HepG2 (cell line): ENCODE results near the gene PRSS8. TPM values are rescaled to one million over a fixed set of nuclear protein-coding genes. Genes with fewer than 3 reads are reported as not detected.

Source experiments
- ATAC-seq: fragments of 200-7000 bp; cut with Tn5 transposase; 3 replicates; pipeline ENCODE4 v1.9.1; 2020; ENCODE audit warnings: mild to moderate bottlenecking, moderate library complexity
- BruUV-seq: library from RNA; stranded (reverse); fragments of 400-500 nt; replicated peaks from 2 replicates; lab custom pipeline; 2021; lab: Mats Ljungman, UMichigan
- CTCF ChIA-PET: fragments of 300-600 bp; formaldehyde crosslinking; extraction: SDS; loops from one replicate; lab custom pipeline; 2021; ENCODE audit warnings: low total read pairs, inconsistent platforms, low intra/inter-chr PET ratio; lab: Yijun Ruan, JAX
- POLR2A ChIA-PET: fragments of 350-600 bp; sonication (Branson Sonifier 250); formaldehyde crosslinking; loops from one replicate; lab custom pipeline; 2020; ENCODE audit warnings: antibody characterized with exemption, inconsistent platforms; lab: Yijun Ruan, JAX
- DNase-seq: peaks from one replicate; pipeline ENCODE4 v3.0.0-alpha.2; 2015; ENCODE audit warnings: low spot score
- FAIRE-seq: peaks from 3 replicates; lab custom pipeline; 2011; peaks lifted over from hg19 to GRCh38; lab: Jason Lieb, UNC
- H2AFZ ChIP-seq: one replicate; pipeline ENCODE4 v1.6.1; 2011; ENCODE audit warnings: low read length, inconsistent platforms
- H3K27ac ChIP-seq: fragments of 300-600 bp; 3 replicates; pipeline ENCODE4 v1.8.0; 2011; ENCODE audit warnings: mixed run types, mild to moderate bottlenecking, mixed read lengths, low read length, inconsistent platforms; ENCODE audit not compliant: insufficient read depth; ENCODE audit errors: extremely low read length
- H3K27me3 ChIP-seq, 2 experiments: fragments of 200-600 bp in 1 of 2; 2 replicates in 1 of 2; 3 replicates in 1 of 2; pipeline versions ENCODE4 v1.6.0 to v1.8.0; 2011; ENCODE audit warnings: low read length in 2 of 2, mild to moderate bottlenecking in 2 of 2, moderate library complexity in 2 of 2, inconsistent platforms in 1 of 2; ENCODE audit not compliant: insufficient read depth in 2 of 2, control insufficient read depth in 1 of 2
- H3K36me3 ChIP-seq, 2 experiments: fragments of 200-600 bp in 1 of 2; replicated peaks in 1 of 2; 2 replicates in 1 of 2; 3 replicates in 1 of 2; pipeline versions ENCODE4 v1.5.1 to v1.8.0; 2011; ENCODE audit warnings: low read length in 2 of 2, inconsistent platforms in 1 of 2; ENCODE audit not compliant: insufficient read depth in 2 of 2, control insufficient read depth in 1 of 2
- H3K4me1 ChIP-seq: 2 replicates; pipeline ENCODE4 v1.5.1; 2012; ENCODE audit warnings: low read length, inconsistent platforms; ENCODE audit not compliant: insufficient read depth
- H3K4me2 ChIP-seq: 2 replicates; pipeline ENCODE4 v1.6.0; 2011; ENCODE audit warnings: low read depth, low read length, inconsistent platforms
- H3K4me3 ChIP-seq, 3 experiments: fragments of 200-600 bp in 1 of 3; sonication (generic), shearing (Covaris generic) in 1 of 3; replicated peaks in 1 of 3; 2 replicates each; pipeline ENCODE4 v1.5.1; 2011 to 2016; ENCODE audit warnings: low read length in 3 of 3, inconsistent platforms in 2 of 3, low read depth in 2 of 3, mild to moderate bottlenecking in 2 of 3, control low read depth in 1 of 3, mixed read lengths in 1 of 3; ENCODE audit not compliant: insufficient read depth in 1 of 3
- H3K79me2 ChIP-seq: one replicate; pipeline ENCODE4 v1.6.1; 2011; ENCODE audit warnings: low read length, inconsistent platforms; ENCODE audit not compliant: insufficient read depth
- H3K9ac ChIP-seq: 2 replicates; pipeline ENCODE4 v1.6.0; 2011; ENCODE audit warnings: mild to moderate bottlenecking, low read depth, low read length, inconsistent platforms; ENCODE audit not compliant: insufficient read depth
- H3K9me3 ChIP-seq: 2 replicates; pipeline ENCODE4 v1.5.1; 2012; ENCODE audit warnings: mild to moderate bottlenecking, low read length
- H4K20me1 ChIP-seq: 2 replicates; pipeline ENCODE4 v1.6.0; 2011; ENCODE audit warnings: inconsistent platforms, mild to moderate bottlenecking, low read length, moderate library complexity; ENCODE audit not compliant: insufficient read depth
- CENPX ChIP-seq: sonication (generic); formaldehyde crosslinking; IDR thresholded peaks from 2 replicates; pipeline ENCODE4 v1.9.0; 2021; ENCODE audit warnings: mild to moderate bottlenecking, missing genetic modification reagents, moderate library complexity
- GLI4 ChIP-seq: sonication (generic); formaldehyde crosslinking; IDR thresholded peaks from 2 replicates; pipeline ENCODE4 v1.5.1; 2020; ENCODE audit warnings: missing genetic modification reagents, mild to moderate bottlenecking, moderate library complexity, borderline replicate concordance
- JUN ChIP-seq: sonication (generic); formaldehyde crosslinking; IDR thresholded peaks from 2 replicates; pipeline ENCODE4 v1.4.0; 2020; ENCODE audit warnings: mild to moderate bottlenecking, missing genetic modification reagents
- PITX1 ChIP-seq: sonication (generic); formaldehyde crosslinking; IDR thresholded peaks from 2 replicates; pipeline ENCODE4 v1.5.1; 2020; ENCODE audit warnings: mild to moderate bottlenecking, missing genetic modification reagents
- SKIL ChIP-seq: sonication (generic); formaldehyde crosslinking; IDR thresholded peaks from 2 replicates; pipeline ENCODE4 v1.8.0; 2022; ENCODE audit warnings: missing genetic modification reagents, mild to moderate bottlenecking, moderate library complexity, borderline replicate concordance
- TOPORS ChIP-seq: sonication (generic); formaldehyde crosslinking; IDR thresholded peaks from 2 replicates; pipeline ENCODE4 v1.8.0; 2023; ENCODE audit warnings: mild to moderate bottlenecking, missing genetic modification reagents
- ZFX ChIP-seq: sonication (generic); formaldehyde crosslinking; IDR thresholded peaks from 2 replicates; pipeline ENCODE4 v1.4.0; 2020; ENCODE audit warnings: mild to moderate bottlenecking, low read depth, missing genetic modification reagents, moderate library complexity
- ZNF142 ChIP-seq: sonication (generic); formaldehyde crosslinking; IDR thresholded peaks from 2 replicates; pipeline ENCODE4 v1.4.0; 2020; ENCODE audit warnings: missing genetic modification reagents
- ZNF484 ChIP-seq: sonication (generic); formaldehyde crosslinking; IDR thresholded peaks from 2 replicates; pipeline ENCODE4 v1.5.1; 2020; ENCODE audit warnings: mild to moderate bottlenecking, low read depth, missing genetic modification reagents, borderline replicate concordance
- ZNF550 ChIP-seq: sonication (generic); formaldehyde crosslinking; IDR thresholded peaks from 2 replicates; pipeline ENCODE4 v1.4.0; 2020; ENCODE audit warnings: mild to moderate bottlenecking, missing genetic modification reagents, borderline replicate concordance
- ZNF766 ChIP-seq: sonication (generic); formaldehyde crosslinking; IDR thresholded peaks from 2 replicates; pipeline ENCODE4 v1.5.0; 2020; ENCODE audit warnings: missing genetic modification reagents, borderline replicate concordance
- WGBS: methylation state at CpG from one replicate; pipeline ENCODE4 v1.1.6; 2017; ENCODE audit warnings: low lambda C conversion rate; 5-methylcytosine and 5-hydroxymethylcytosine counted together
- in situ Hi-C: cut with HindIII; loops from 2 replicates; pipeline ENCODE4 v1.10.0; 2017; ENCODE audit warnings: low pct_unique_long_range_greater_than_20kb; ENCODE audit not compliant: extremely low pct_ligation_motif_present
- intact Hi-C: fragments of 100-400 bp; cut with micrococcal nuclease; formaldehyde crosslinking; loops from one replicate; pipeline ENCODE4 v1.10.0; 2022; ENCODE audit not compliant: unreplicated experiment
- polyA plus RNA-seq, 8 experiments: library from polyadenylated mRNA; depleted of rRNA in 3 of 8; stranded (reverse) in 7 of 8; unstranded in 1 of 8; fragments of >200 nt; fragmentation: Illumina TruSeq in 4 of 8; extraction: Trizol in 4 of 8; gene quantifications; 2 replicates each; pipeline versions ENCODE4 v1.2.1 to v1.2.3, GENCODE V29; 2011 to 2016; ENCODE audit warnings: low read depth in 4 of 8, missing spikeins in 1 of 8, mixed read lengths in 1 of 8; ENCODE audit not compliant: insufficient read depth in 1 of 8
- total RNA-seq, 5 experiments: library from RNA; depleted of rRNA; stranded (reverse); fragments of >200 nt; fragmentation: Illumina TruSeq; extraction: Trizol; gene quantifications; 2 replicates each; pipeline ENCODE4 v1.2.3, GENCODE V29; 2016; ENCODE audit warnings: low read depth in 1 of 5
- TF ChIP-seq, protein P1 (sequence below): sonication (generic); formaldehyde crosslinking; IDR thresholded peaks from 2 replicates; pipeline ENCODE4 v1.4.0; 2020; ENCODE audit warnings: mild to moderate bottlenecking, low read depth, missing genetic modification reagents
- TF ChIP-seq, protein P2 (sequence below): sonication (generic); IDR thresholded peaks from 2 replicates; pipeline ENCODE4 v1.6.1; 2016; ENCODE audit warnings: low read depth, borderline replicate concordance

Gene PRSS8
- total and polyA plus RNA-seq, 2 of the 13 experiments (the other 11 are each of a cell fraction or from before 2014, with no cell fraction given), result 2.6 to 7.2 TPM

GRCh38 chr16:31107465-31107867 lies 28.1 kb downstream of the PRSS8 start:
- Histone ChIP-seq H3K4me2 (peak overlapping the region; percentile 94), H3K36me3 (peaks cover 18 to 30% of the 10 kb centered on the region in 2 experiments), H4K20me1 (no peaks in the 10 kb centered on the region), H3K79me2 (peaks cover 12% of the 10 kb centered on the region), H2AFZ (peak overlapping the region; percentile 24), H3K9me3 (no peaks in the 10 kb centered on the region), H3K9ac (peak overlapping the region; percentile 90), H3K27ac (peak overlapping the region; percentile 41), H3K27me3 (no peaks in the 10 kb centered on the region), H3K4me3 (peak overlapping the region; percentile 87 to 100 (median 94)), H3K4me1 (peaks cover 35% of the 10 kb centered on the region)
- no peak for DNase-seq
- CTCF ChIA-PET, result no interaction called here
- intact Hi-C loops (loop anchor here (5.0 kb wide), 1 partner anchor 50 kb away; no protein-coding TSS in a partner anchor), in situ Hi-C loops (no loop called here)
- ATAC-seq, result peak; percentile 19
- POLR2A ChIA-PET, result interaction anchor here (1.3 to 3.7 kb wide), 2 partner anchors 10 to 35 kb away, joined by 4 to 17 read pairs; partner anchors contain the start of gene KAT8
- FAIRE-seq, result no peak
- no TSS peak for BruUV-seq
- WGBS, result 46% methylated on average over 6 of the region's 6 CpGs
- no peak for TF ChIP-seq JUN (CRISPR knock-in tag)
- no peak for TF ChIP-seq ZNF142 (CRISPR knock-in tag)
- TF ChIP-seq, protein P1, sequence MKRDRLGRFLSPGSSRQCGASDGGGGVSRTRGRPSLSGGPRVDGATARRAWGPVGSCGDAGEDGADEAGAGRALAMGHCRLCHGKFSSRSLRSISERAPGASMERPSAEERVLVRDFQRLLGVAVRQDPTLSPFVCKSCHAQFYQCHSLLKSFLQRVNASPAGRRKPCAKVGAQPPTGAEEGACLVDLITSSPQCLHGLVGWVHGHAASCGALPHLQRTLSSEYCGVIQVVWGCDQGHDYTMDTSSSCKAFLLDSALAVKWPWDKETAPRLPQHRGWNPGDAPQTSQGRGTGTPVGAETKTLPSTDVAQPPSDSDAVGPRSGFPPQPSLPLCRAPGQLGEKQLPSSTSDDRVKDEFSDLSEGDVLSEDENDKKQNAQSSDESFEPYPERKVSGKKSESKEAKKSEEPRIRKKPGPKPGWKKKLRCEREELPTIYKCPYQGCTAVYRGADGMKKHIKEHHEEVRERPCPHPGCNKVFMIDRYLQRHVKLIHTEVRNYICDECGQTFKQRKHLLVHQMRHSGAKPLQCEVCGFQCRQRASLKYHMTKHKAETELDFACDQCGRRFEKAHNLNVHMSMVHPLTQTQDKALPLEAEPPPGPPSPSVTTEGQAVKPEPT (CRISPR knock-in tag), result 0 out of 2 replicates have a peak, but pooled peaks have one; percentile 51
- TF ChIP-seq GLI4 (CRISPR knock-in tag), result 0 out of 2 replicates have a peak, but pooled peaks have one; percentile 32
- TF ChIP-seq PITX1, result peak; percentile 16; the same call in 1 of the 2 replicates
- no peak for TF ChIP-seq CENPX (CRISPR knock-in tag)
- 0 out of 2 replicates have a peak, but pooled peaks have one; percentile 10 for TF ChIP-seq ZFX (CRISPR knock-in tag)
- no peak for TF ChIP-seq ZNF550 (CRISPR knock-in tag)
- TF ChIP-seq, protein P2, sequence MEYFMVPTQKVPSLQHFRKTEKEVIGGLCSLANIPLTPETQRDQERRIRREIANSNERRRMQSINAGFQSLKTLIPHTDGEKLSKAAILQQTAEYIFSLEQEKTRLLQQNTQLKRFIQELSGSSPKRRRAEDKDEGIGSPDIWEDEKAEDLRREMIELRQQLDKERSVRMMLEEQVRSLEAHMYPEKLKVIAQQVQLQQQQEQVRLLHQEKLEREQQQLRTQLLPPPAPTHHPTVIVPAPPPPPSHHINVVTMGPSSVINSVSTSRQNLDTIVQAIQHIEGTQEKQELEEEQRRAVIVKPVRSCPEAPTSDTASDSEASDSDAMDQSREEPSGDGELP, result 0 out of 2 replicates have a peak, but pooled peaks have one; percentile 12
- no peak for TF ChIP-seq SKIL (CRISPR knock-in tag)
- no peak; the same call in 1 of the 2 replicates for TF ChIP-seq TOPORS (CRISPR knock-in tag)
- no peak for TF ChIP-seq ZNF484 (CRISPR knock-in tag)
- TF ChIP-seq ZNF766, result no peak
